IMR-90 (cell line): Measurements from ENCODE around the gene DACH1.

Experiments used
- CEBPB ChIP-seq: IDR thresholded peaks from 2 replicates; pipeline ENCODE4 v1.6.1; 2012; ENCODE audit warnings: low read depth, low read length, improper control_type of control experiment
- POLR2A ChIP-seq: IDR thresholded peaks from 2 replicates; pipeline ENCODE4 v1.6.1; 2012; ENCODE audit warnings: mild to moderate bottlenecking, low read depth, low read length
- RAD21 ChIP-seq: IDR thresholded peaks from 2 replicates; pipeline ENCODE4 v1.6.1; 2012; ENCODE audit warnings: low read length, improper control_type of control experiment
- TF ChIP-seq, protein P1 (sequence below): conservative IDR thresholded peaks from 2 replicates; pipeline ENCODE4 v1.5.1; 2012; ENCODE audit warnings: mild to moderate bottlenecking, low read depth, low read length, improper control_type of control experiment

DNA sequence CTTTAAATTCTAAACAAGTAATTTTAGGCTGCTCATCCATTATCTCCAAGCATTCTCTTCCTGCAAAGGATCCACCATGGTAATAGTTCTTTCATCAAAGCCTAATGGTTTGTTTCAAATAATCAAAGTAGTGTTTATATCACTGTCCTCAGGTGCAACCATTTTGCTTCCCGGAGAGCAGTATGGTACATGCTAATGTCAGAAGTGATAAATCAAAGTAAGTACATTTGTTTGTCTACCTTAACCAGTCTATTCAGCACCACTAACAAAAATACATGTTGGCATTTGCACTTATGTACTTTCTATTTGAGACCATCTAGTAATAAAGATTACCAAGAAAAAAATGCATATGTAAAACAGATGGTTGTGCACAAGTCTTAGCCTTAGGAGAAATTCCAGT is 37.5 kb downstream of the DACH1 start:
- TF ChIP-seq, protein P1, sequence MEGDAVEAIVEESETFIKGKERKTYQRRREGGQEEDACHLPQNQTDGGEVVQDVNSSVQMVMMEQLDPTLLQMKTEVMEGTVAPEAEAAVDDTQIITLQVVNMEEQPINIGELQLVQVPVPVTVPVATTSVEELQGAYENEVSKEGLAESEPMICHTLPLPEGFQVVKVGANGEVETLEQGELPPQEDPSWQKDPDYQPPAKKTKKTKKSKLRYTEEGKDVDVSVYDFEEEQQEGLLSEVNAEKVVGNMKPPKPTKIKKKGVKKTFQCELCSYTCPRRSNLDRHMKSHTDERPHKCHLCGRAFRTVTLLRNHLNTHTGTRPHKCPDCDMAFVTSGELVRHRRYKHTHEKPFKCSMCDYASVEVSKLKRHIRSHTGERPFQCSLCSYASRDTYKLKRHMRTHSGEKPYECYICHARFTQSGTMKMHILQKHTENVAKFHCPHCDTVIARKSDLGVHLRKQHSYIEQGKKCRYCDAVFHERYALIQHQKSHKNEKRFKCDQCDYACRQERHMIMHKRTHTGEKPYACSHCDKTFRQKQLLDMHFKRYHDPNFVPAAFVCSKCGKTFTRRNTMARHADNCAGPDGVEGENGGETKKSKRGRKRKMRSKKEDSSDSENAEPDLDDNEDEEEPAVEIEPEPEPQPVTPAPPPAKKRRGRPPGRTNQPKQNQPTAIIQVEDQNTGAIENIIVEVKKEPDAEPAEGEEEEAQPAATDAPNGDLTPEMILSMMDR: no peak
- TF ChIP-seq POLR2A (no peak), RAD21 (no peak), CEBPB (no peak)
